Measurements from ENCODE around the gene RAX2. TPM values are rescaled to one million over a fixed set of nuclear protein-coding genes. Genes with fewer than 3 reads are reported as not detected.

Gene RAX2
- total and polyA plus RNA-seq, 2 of the 8 experiments (the other 6 are each of a cell fraction or from before 2014, with no cell fraction given): 0.08 TPM; not detected in 1

GRCh38 chr19:3753631-3754410 lies 18.2 kb downstream of the RAX2 start:
- no peaks in the 10 kb centered on the region for H3K9me3 ChIP-seq (ENCODE audit: insufficient read depth in 2 of 2, low read depth in 1 of 2, low read length in 1 of 2)
- H3K4ac ChIP-seq (replicated peaks; ENCODE audit: insufficient read length, low read depth, low read length): no peak overlapping the region
- H2BK20ac ChIP-seq (ENCODE audit: low read length): no peak overlapping the region
- no peak overlapping the region for H2AFZ ChIP-seq (ENCODE audit: low read length)
- H4K5ac ChIP-seq (ENCODE audit: insufficient read length, low read depth, low read length): no peak overlapping the region
- H3K4me2 ChIP-seq (ENCODE audit: insufficient read depth in 1 of 2, low read depth in 2 of 2, low read length in 2 of 2): no peak overlapping the region
- H3K9ac ChIP-seq (replicated peaks in 1 of 4; ENCODE audit: extremely low read depth in 1 of 4, low read depth in 3 of 4, low read length in 3 of 4): no peak overlapping the region
- peaks cover 0 to 23% (median 12%) of the 10 kb centered on the region in 4 experiments; a peak in 5 of 8 replicates for H3K36me3 ChIP-seq (ENCODE audit: control insufficient read depth in 2 of 4, insufficient read depth in 4 of 4, low read length in 3 of 4)
- 95% methylated on average over 33 of the region's 51 CpGs; no CpG with 5 or more reads in 1 of the 2 experiments for WGBS, 2 experiments (ENCODE audit: extremely low coverage in 1 of 2, insufficient coverage in 1 of 2, insufficient read length in 1 of 2, insufficient replicate concordance in 2 of 2, low coverage in 1 of 2, low lambda C conversion rate in 2 of 2, missing lambda C conversion rate in 1 of 2)
- H2AK5ac ChIP-seq (ENCODE audit: low read depth, low read length): no peak overlapping the region
- H3K14ac ChIP-seq (ENCODE audit: insufficient read length): no peak overlapping the region
- H2BK12ac ChIP-seq (ENCODE audit: low read depth, low read length): no peak overlapping the region
- H2BK15ac ChIP-seq (ENCODE audit: low read length): no peak overlapping the region
- H3K4me3 ChIP-seq (ENCODE audit: extremely low read depth in 1 of 4, insufficient read depth in 2 of 4, low read depth in 3 of 4, low read length in 4 of 4): no peak overlapping the region
- ChIA-PET CTCF (ENCODE audit: partially characterized antibody) (interaction anchor here (0.6 to 1.8 kb wide), 2 partner anchors 16 to 136 kb away, joined by 3 to 5 read pairs; no protein-coding TSS in a partner anchor), POLR2A (ENCODE audit: partially characterized antibody) (no interaction called here)
- FAIRE-seq (no peak), DNase-seq (ENCODE audit: low read depth in 1 of 2, low spot score in 2 of 2) (no peak)
- H3K23ac ChIP-seq (ENCODE audit: insufficient read length): no peak overlapping the region
- no peaks in the 10 kb centered on the region for H3K79me2 ChIP-seq (ENCODE audit: control insufficient read depth in 1 of 2, insufficient read depth in 2 of 2, low read length in 2 of 2)
- H3K56ac ChIP-seq (replicated peaks; ENCODE audit: insufficient read length, low read depth, low read length): no peak overlapping the region
- no peaks in the 10 kb centered on the region for H3K27me3 ChIP-seq (replicated peaks in 1 of 4; ENCODE audit: control insufficient read depth in 3 of 4, extremely low read depth in 1 of 4, insufficient read depth in 3 of 4, low read length in 3 of 4)
- H3K79me1 ChIP-seq (ENCODE audit: low read depth, low read length): no peaks in the 10 kb centered on the region
- H4K91ac ChIP-seq (replicated peaks; ENCODE audit: insufficient read length, low read length): no peak overlapping the region
- no peak overlapping the region for H2BK120ac ChIP-seq (replicated peaks; ENCODE audit: low read depth, low read length)
- H4K20me1 ChIP-seq (replicated peaks in 1 of 2; ENCODE audit: control insufficient read depth in 1 of 2, insufficient read depth in 2 of 2, low read length in 2 of 2): peaks cover 0 to 4% of the 10 kb centered on the region in 2 experiments
- H3K4me1 ChIP-seq (replicated peaks in 1 of 4; ENCODE audit: control insufficient read depth in 3 of 4, insufficient read depth in 4 of 4, low read length in 3 of 4): no peaks in the 10 kb centered on the region
- H3K18ac ChIP-seq (ENCODE audit: extremely low read depth, low read length): no peak overlapping the region
- H3K27ac ChIP-seq (ENCODE audit: low read depth, low read length): no peak overlapping the region
- H4K8ac ChIP-seq (ENCODE audit: extremely low read depth, insufficient read depth, low read length): no peak overlapping the region
- H2BK5ac ChIP-seq (ENCODE audit: low read depth, low read length): no peak overlapping the region
- H3K23me2 ChIP-seq (ENCODE audit: low read depth, low read length): no peaks in the 10 kb centered on the region
- no peak for TF ChIP-seq ATF3 (IDR thresholded peaks at IDR 0.05; ENCODE audit: insufficient read depth, low read depth, low read length)
- TF ChIP-seq SRF (IDR thresholded peaks at IDR 0.05; ENCODE audit: low read depth, low read length): no peak
- no peak for TF ChIP-seq SP1 (IDR thresholded peaks at IDR 0.05; ENCODE audit: low read depth, low read length)
- TF ChIP-seq GTF2F1 (IDR thresholded peaks at IDR 0.05; ENCODE audit: borderline replicate concordance, low read depth, low read length): no peak
- TF ChIP-seq USF2 (IDR thresholded peaks at IDR 0.05; ENCODE audit: low read length): no peak
- no peak for TF ChIP-seq MAFK (IDR thresholded peaks at IDR 0.05; ENCODE audit: low read depth, low read length)
- no peak for TF ChIP-seq BACH1 (IDR thresholded peaks at IDR 0.05; ENCODE audit: low read length)
- no peak for TF ChIP-seq JUN (IDR thresholded peaks at IDR 0.05; ENCODE audit: low read depth, low read length)
- TF ChIP-seq HDAC6 (IDR thresholded peaks at IDR 0.05; ENCODE audit: low read depth, low read length): no peak
- TF ChIP-seq KDM5A (IDR thresholded peaks at IDR 0.05; ENCODE audit: low read length): no peak
- TF ChIP-seq SUZ12 (IDR thresholded peaks at IDR 0.05; ENCODE audit: low read length): no peak
